ENCODE results near the gene TRABD.

GRCh38 chr22:50188356-50188755 lies 2.6 kb downstream of the TRABD start:
- TF ChIP-seq TAF1 (IDR thresholded peaks at IDR 0.05; ENCODE audit: borderline replicate concordance, insufficient read depth, low read length) (no peak), POLR2AphosphoS5 (IDR thresholded peaks at IDR 0.05; ENCODE audit: low read depth, low read length) (no peak), FOXP2 (optimal IDR thresholded peaks at IDR 0.05; ENCODE audit: borderline replicate concordance, extremely low read depth, extremely low read length, insufficient read depth) (no peak), REST (IDR thresholded peaks at IDR 0.05; ENCODE audit: insufficient read depth in 1 of 2, low read depth in 2 of 2, low read length in 2 of 2) (no peak), SIN3A (IDR thresholded peaks at IDR 0.05; ENCODE audit: borderline replicate concordance, insufficient read depth, low read length) (no peak)
